KOPT-K1 (cell line): ENCODE data around the gene TBC1D16.

Experiments
- H3K27ac ChIP-seq: fragments of 200-600 bp; sonication (generic); 2 replicates; pipeline ENCODE4 v1.5.1; 2016; ENCODE audit warnings: antibody characterized with exemption, mild to moderate bottlenecking, low read depth, low read length; ENCODE audit not compliant: poor library complexity, severe bottlenecking
- H3K36me3 ChIP-seq: fragments of 200-600 bp; sonication (generic); 2 replicates; pipeline ENCODE4 v1.5.1; 2017; ENCODE audit warnings: antibody characterized with exemption, mild to moderate bottlenecking, low read length, moderate library complexity; ENCODE audit not compliant: insufficient read depth
- H3K9me3 ChIP-seq: fragments of 200-600 bp; sonication (generic); 2 replicates; pipeline ENCODE4 v1.5.1; 2017; ENCODE audit warnings: antibody characterized with exemption, low read length, mild to moderate bottlenecking; ENCODE audit not compliant: insufficient read depth, poor library complexity, severe bottlenecking

TBC1D16 gene

DNA sequence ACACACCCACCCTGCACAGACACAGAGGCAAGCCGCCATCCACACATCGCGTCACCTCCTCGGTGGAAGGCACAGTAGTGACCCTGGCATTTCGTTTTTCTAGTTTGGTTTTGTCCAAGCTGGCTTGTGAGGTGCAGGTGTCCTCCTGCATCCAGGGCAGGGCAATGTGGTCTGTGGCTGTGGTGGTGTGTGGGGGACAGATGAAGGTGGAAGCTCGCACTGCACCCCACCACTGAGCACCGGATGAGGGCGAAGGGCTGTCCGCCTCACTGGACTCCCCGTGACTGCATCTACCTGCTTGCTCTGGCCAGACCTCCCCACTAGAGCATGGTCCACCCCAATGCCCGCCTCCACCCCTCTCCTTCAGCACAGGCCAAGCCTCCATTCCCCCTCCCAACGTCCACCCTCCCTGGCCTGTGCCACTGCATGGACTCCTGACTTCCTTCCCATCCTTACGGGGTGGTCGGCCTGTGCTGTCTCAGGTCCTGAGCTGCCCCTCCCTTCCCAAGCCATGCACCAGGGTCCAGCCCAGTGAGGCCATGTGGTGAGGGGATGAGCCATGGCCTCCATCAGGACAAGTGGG, 117.7 kb downstream of the TBC1D16 start:
- H3K27ac ChIP-seq, result no peak overlapping the region
- H3K36me3 ChIP-seq, result no peaks in the 10 kb centered on the region
- H3K9me3 ChIP-seq, result no peaks in the 10 kb centered on the region

- H3K27ac ChIP-seq, result no peak overlapping the region
- no peaks in the 10 kb centered on the region for H3K36me3 ChIP-seq
- no peaks in the 10 kb centered on the region for H3K9me3 ChIP-seq
Measured at GRCh38 chr17:79916991-79917901, 118.4 kb downstream of the TBC1D16 start.

DNA sequence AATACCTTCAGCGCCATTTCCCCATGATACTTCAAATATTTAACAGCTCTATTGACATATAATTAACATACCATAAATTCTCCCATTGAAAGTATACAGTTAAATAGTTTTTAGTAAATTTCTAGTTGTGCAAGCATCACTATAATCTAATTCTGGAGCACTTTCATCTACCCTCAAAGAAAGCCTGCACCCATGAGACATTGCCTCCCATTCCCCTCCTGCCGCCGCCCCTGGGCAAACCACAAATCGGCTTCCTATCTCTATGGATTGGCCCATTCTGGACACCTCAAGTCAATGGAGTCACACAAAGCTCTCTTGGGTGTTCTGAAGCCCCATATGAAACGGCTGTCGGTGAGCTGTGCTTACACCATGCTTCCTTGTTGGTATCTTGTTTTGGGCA, 119.2 kb downstream of the TBC1D16 start:
- Histone ChIP-seq H3K9me3 (no peaks in the 10 kb centered on the region), H3K27ac (no peak overlapping the region), H3K36me3 (no peaks in the 10 kb centered on the region)

GRCh38 chr17:79915850-79916430, 119.7 kb downstream of the TBC1D16 start:
- Histone ChIP-seq H3K27ac (no peak overlapping the region), H3K9me3 (no peaks in the 10 kb centered on the region), H3K36me3 (no peaks in the 10 kb centered on the region)

- Histone ChIP-seq H3K27ac (no peak overlapping the region), H3K9me3 (no peaks in the 10 kb centered on the region), H3K36me3 (no peaks in the 10 kb centered on the region)
Measured at GRCh38 chr17:79914813-79915740, 120.6 kb downstream of the TBC1D16 start.

- Histone ChIP-seq H3K36me3 (no peaks in the 10 kb centered on the region), H3K9me3 (no peaks in the 10 kb centered on the region), H3K27ac (no peak overlapping the region)
Measured at GRCh38 chr17:79913896-79914812, 121.5 kb downstream of the TBC1D16 start.

DNA sequence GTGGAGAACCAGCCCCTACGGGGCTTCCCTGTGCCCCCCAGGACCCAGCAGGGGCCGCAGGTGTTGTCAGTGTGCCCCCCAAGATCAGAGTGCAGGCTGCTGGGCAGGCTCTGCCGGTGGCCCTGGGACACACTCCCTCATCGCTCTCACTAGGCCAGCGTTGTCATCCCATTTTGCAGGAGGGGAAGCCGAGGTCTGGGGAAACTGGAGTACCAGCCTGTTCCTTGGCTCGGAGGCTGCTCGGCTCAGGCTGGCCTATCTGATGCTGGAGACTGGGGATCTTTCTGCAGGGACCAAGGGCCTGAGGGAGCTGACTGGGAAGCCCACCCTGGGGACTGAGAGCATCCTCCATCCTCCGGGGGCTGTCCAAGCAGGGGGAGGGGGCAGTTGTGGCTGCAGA, 122.2 kb downstream of the TBC1D16 start:
- H3K9me3 ChIP-seq, result no peaks in the 10 kb centered on the region
- no peaks in the 10 kb centered on the region for H3K36me3 ChIP-seq
- H3K27ac ChIP-seq, result no peak overlapping the region

DNA sequence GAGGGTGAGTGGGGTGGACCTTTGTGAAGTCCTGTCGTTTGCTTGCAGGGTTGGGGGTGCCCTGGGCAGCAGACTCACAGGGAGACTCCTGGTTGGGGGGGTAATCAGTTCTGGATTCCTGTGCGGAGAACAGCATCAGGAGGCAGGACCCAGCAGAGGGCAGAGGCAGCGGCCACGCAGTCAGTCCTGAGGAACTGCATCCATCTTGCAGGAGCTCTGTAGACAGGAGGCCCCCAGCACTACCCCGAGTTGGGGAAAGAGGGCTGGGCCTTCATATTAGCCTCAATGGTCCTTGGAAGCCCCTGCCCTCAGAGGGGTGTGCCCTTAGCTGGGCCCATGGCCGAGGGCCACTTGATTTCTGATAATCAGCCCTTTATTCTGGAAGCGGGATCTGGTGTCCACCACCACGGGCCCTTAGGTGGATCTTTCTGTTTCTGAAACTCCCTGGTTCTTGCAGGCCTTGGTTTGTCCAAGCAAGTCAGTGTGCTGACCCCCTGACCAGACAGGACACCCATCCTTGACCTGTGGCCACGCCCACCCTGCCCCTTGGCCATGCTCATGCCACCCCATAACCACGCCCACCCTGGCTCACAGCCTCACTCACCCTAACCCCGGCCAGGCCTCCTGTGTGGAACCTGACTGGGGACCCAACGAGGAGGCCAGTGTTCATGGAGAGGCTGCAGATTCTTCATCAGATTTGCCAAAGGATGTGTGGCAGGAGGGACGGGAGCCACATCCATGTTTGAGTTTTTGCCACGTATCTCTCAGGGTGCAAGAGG, 122.9 kb downstream of the TBC1D16 start:
- H3K27ac ChIP-seq, result no peak overlapping the region
- H3K36me3 ChIP-seq, result no peaks in the 10 kb centered on the region
- no peaks in the 10 kb centered on the region for H3K9me3 ChIP-seq

GRCh38 chr17:79911430-79912399, 124.0 kb downstream of the TBC1D16 start:
- Histone ChIP-seq H3K9me3 (no peaks in the 10 kb centered on the region), H3K36me3 (no peaks in the 10 kb centered on the region), H3K27ac (no peak overlapping the region)

GRCh38 chr17:79910985-79911361, 124.7 kb downstream of the TBC1D16 start:
- no peaks in the 10 kb centered on the region for H3K36me3 ChIP-seq
- H3K9me3 ChIP-seq, result no peaks in the 10 kb centered on the region
- no peak overlapping the region for H3K27ac ChIP-seq

- no peaks in the 10 kb centered on the region for H3K36me3 ChIP-seq
- no peaks in the 10 kb centered on the region for H3K9me3 ChIP-seq
- H3K27ac ChIP-seq, result no peak overlapping the region
Measured at GRCh38 chr17:79909121-79909520, 126.6 kb downstream of the TBC1D16 start.

DNA sequence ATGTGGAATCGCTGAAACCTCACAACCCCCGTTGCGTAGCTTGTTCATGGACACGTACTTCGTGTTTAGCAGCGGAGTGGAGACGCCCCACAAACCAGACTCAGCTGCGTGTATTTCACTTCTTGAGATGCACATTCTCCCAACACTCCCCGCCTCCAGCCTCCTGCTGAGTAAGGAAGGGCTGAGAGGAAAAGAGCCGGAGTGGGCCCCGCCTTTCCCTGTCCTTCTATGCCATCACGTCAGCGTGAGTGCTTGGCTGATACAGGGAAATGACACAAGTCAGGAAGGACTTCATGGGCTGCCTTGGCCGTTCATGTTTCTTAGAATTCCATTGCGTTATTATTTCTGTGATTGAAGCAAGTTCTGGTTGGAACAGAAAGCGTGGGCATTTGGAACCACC, 127.8 kb downstream of the TBC1D16 start:
- H3K9me3 ChIP-seq, result no peaks in the 10 kb centered on the region

More for the DNA sequence above, 127.8 kb downstream of the TBC1D16 start:
- no peaks in the 10 kb centered on the region for H3K36me3 ChIP-seq
- H3K27ac ChIP-seq, result no peak overlapping the region
